Measurements from ENCODE around the gene PRR36.
"Not testable (repeated sequence)": the region's sequence is repeated elsewhere in the genome, so short reads cannot be mapped to it uniquely, and the experiment has no call there.

The PRR36 gene

GRCh38 chr19:7870571-7871436 is 3.4 kb downstream of the PRR36 start:
- DNase-seq, result no peak

- DNase-seq, result no peak
Observed at GRCh38 chr19:7869910-7870511, 4.2 kb downstream of the PRR36 start.

DNA sequence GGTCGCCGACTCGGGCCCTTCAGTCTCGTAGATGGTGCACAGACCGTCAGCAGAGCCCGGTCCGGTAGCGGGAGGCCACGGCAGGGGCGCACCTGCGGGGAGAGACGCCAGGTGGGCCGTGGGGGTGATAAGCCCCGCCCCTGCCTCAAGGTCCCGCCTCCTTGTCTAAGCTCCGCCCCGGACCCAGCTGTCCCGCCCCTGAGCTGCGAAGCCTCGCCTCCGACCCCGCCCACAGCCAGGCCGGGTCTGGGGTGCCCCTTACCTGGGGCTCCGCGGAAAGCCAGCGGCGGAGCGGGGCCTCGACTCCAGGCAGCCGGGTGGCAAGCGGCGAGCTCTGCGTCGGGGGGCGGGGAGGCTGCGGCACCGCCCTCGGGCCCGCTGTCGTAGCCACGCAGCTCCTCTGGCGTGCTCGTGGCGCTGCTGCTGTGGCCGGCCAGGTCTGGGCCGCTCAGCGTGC is 4.7 kb downstream of the PRR36 start:
- DNase-seq, result no peak

DNA sequence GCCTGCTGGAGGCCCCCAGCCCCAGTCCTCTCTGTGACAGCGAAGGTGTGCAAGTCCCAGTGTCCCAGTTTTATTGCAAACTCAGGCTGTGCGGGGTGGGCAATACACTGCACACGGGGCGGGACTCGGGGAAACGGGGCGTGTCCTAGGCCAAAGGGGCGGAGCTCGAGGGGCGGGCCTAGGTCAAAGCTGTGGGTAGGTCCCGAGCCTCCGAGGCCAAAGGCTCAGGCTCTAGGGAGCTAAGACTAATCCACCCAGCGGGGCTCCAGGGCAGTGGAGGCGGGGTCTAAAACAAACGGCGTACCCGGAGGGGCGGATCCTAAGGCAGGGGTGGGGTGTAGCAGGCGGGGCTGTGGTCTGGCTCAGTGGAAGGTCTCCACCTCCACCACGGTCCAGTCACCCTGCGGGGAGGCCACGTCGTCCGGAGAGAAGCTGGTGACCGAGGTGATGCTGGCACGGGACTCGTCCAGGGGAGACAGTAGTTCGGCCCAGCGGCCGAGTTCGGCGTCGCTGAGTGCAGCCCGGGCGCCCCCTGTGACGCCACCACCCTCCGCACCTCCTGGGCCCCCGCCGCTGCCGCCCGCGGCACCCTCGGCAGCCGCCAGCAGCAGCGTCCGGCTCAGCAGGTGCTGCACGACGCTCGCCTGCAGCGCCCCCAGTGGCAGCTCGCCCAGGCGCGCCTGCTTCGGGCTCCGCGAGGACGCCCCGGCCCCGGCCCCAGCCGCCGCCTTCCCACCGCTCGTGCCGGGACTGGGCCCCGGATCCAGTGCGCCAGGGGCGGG is 5.3 kb downstream of the PRR36 start:
- DNase-seq, result no peak

DNA sequence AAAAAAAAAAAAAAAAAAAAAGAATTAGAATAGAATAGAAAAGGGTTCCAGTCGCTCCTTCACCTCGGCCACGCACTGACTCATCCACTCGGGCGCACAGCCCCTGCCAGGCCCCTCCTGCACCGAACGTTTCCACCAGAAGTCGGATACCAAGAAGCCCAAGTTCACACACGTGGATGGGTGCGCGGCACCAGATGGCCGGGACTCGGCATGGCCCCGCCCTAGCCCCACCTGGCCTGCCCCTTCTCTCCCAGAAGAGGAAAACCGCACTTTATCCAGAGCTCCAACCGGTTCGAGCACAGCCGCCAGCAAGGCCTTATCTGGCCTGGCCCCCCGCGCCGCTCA is 5.9 kb downstream of the PRR36 start:
- no peak for DNase-seq

DNA sequence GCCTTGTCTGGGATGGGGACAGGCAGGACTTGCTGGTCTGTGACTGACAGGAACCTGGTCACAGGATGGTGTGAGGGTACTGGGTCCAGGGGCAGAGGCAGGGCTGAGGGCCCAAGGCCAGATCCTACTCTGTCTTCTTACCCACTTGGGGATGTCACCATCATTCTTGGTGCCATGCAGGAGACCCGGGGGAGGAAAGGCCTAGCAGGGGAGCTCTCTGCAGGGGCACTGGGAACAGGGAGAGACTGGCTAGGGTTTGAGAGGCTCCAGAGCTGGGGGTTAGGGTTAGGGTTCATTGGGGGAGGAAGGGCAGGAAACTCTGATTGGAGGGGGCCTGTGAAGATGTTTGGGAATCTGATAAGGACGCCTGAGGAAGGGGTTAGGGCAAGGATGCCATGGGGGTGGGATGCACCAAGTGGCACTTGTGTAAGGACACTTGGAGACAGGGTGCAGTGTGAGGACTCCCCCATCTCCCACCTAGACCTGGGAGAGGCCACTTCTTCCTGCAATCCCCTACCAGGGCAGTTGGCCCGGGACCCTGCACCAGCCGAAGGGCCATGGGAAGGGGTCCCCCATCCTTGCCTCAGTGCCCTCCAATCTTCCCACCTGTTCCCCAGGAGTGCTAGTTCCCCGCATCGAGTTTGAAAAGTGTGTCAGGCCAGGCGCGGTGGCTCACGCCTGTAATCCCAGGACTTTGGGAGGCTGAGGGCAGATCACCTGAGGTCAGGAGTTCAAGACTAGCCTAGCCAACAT is 6.9 kb downstream of the PRR36 start:
- DNase-seq, result no peak

GRCh38 chr19:7866399-7867091 is 7.6 kb downstream of the PRR36 start:
- DNase-seq, result no peak

GRCh38 chr19:7865262-7865911 is 8.8 kb downstream of the PRR36 start:
- DNase-seq, result no peak

GRCh38 chr19:7864690-7865074 is 9.5 kb downstream of the PRR36 start:
- DNase-seq, result no peak

- DNase-seq, result no peak
Observed at GRCh38 chr19:7863971-7864689, 10.1 kb downstream of the PRR36 start.

DNA sequence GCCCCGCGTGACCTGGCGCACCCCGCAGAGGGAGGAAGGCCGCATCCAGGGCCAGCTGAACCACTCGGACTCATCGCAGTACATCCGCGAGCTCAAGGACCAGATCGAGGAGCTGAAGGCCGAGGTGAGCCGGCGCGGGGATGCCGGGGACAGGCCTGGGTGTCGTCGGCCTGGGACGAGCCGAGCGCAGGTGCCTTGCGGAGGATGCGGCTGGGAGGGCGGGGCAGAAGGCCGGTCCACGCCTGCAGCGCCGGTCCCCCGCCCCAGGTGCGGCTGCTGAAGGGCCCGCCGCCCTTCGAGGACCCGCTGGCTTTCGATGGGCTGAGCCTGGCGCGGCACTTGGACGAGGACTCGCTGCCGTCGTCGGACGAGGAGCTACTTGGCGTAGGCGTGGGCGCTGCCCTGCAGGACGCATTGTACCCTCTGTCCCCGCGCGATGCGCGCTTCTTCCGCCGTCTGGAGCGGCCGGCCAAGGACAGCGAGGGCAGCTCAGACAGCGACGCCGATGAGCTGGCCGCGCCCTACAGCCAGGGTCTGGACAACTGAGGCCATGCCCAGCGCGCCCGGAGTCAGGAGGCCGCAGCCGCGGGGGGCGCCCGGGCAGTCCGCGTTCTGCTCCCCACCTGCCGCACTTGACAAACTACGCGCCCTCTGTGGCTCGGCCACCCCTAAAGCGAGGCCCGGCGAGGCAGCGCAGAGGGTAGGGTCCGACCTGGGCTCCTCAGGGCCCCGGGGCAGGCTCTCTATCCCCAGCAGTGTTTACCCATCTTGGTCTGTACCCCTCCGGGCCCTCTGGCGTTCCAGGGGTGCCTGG is 10.8 kb downstream of the PRR36 start:
- DNase-seq, result no peak

DNA sequence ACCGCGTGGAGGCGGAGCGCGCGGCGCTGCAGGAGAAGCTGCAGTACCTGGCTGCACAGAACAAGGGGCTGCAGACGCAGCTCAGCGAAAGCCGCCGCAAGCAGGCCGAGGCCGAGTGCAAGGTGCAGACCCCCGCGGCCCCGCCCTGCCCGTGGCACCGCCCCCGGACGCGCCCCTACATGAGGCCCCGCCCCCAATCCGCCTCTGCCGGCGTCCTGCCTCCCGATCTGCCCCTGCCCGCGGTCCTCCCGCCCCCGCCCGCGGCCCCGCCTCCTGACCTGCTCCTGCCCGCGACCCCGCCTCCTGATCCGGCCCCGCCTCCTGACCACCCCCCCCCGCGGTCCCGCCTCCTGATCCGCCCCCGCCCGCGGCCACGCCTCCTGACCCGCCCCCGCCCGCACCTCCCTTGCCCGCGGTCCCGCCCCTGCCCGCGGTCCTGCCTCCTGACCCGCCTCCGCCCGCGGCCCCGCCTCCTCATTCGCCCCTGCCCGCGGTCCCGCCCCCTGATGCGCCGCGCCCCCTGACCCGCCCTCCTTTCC is 11.7 kb downstream of the PRR36 start:
- DNase-seq, result no peak

GRCh38 chr19:7861619-7862412 is 12.4 kb downstream of the PRR36 start:
- no peak for DNase-seq

DNA sequence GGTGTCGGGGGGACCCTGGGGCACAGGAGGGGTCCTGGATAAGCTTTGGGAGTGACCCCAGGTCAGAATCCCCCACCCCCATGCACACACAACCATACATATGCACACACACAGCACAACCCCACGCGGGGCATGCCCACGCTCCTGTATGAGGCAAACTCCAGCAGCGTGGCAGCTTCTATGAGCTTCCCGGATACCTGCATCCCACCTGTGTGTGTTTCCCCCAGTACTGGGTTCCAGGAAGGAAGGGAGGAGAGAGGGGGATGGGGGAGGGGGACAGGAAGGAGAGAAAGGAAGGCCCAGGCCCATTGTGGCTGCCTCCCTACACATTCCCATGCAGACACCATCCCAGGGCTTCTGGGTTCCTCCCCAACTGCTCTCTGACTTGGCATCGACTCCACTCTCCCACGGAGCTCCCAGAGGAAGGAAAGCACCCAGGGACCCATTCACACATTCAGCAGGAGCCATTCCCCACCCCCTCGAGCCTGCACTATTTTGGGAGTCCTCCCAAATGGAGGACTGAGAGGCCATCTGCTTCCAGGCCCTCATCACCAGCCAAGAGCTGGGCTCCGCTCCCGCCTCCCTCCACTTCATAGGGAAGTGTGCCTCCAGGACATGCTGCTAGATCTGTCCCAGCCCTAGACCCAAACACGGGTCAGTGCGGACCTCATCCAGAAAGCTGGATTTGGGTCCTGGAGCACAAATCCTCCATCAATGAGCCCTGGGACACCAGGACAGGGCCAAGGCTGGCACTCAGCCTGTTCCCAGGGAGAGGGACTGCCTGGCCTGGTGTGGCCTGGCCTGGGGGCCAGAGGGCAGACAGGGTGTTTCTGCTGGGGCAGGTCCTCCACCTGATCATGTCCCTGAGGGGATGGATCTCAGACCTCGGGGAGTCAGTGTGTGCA is 13.2 kb downstream of the PRR36 start:
- DNase-seq, result no peak

GRCh38 chr19:7859831-7860713 is 14.1 kb downstream of the PRR36 start:
- no peak for DNase-seq

- not testable (repeated sequence) for DNase-seq
Observed at GRCh38 chr19:7859087-7859486, 15.1 kb downstream of the PRR36 start.
